ENCODE measurements around the gene INSM2.

GRCh38 chr14:35578639-35579038 lies 44.7 kb downstream of the INSM2 start:
- no peak for TF ChIP-seq YY1 (IDR thresholded peaks at IDR 0.05; ENCODE audit: extremely low read depth, insufficient replicate concordance, low read depth, low read length)
- no peak for TF ChIP-seq CTCF (IDR thresholded peaks at IDR 0.05 in 2 of 3, conservative IDR thresholded peaks at IDR 0.05 in 1 of 3; ENCODE audit: borderline replicate concordance in 1 of 3, insufficient read depth in 1 of 3, low read depth in 2 of 3, low read length in 2 of 3)
- TF ChIP-seq POLR2AphosphoS5 (IDR thresholded peaks at IDR 0.05; ENCODE audit: low read depth, low read length) = no peak
- no peak for TF ChIP-seq POLR2A (IDR thresholded peaks at IDR 0.05; ENCODE audit: borderline replicate concordance, extremely low read depth, insufficient read depth, insufficient read length)
- no peak for TF ChIP-seq TCF7L2 (IDR thresholded peaks at IDR 0.05; ENCODE audit: borderline replicate concordance, extremely low read depth, insufficient read depth, insufficient read length)
- TF ChIP-seq MAX (IDR thresholded peaks at IDR 0.05) = no peak
- TF ChIP-seq CEBPB (IDR thresholded peaks at IDR 0.05; ENCODE audit: low read depth) = no peak
- no peak for TF ChIP-seq FOSL1 (IDR thresholded peaks at IDR 0.05; ENCODE audit: low read depth)
- no peak for TF ChIP-seq ELF1 (IDR thresholded peaks at IDR 0.05; ENCODE audit: borderline replicate concordance, low read depth)
- TF ChIP-seq EZH2phosphoT487 (IDR thresholded peaks at IDR 0.05; ENCODE audit: borderline replicate concordance) = no peak
- no peak for TF ChIP-seq EZH2 (IDR thresholded peaks at IDR 0.05)
- TF ChIP-seq ZBTB33 (IDR thresholded peaks at IDR 0.05; ENCODE audit: extremely low read depth, insufficient replicate concordance, low read length) = no peak
- no peak for TF ChIP-seq REST (IDR thresholded peaks at IDR 0.05; ENCODE audit: low read depth)
- TF ChIP-seq JUND (IDR thresholded peaks at IDR 0.05) = no peak
